NCI-H748 treated with DMSO at 0.1 percent for 48 hours (cell line): Measurements from ENCODE around the gene CD151.

Source experiments
- DNase-seq: peaks from one replicate; lab custom pipeline; 2025; lab: John Stamatoyannopoulos, UW

CD151 gene

GRCh38 chr11:843086-843734 lies 10.5 kb downstream of the CD151 start:
- DNase-seq, result no peak

- no peak for DNase-seq
Observed at GRCh38 chr11:843818-844692, 11.3 kb downstream of the CD151 start.

DNA sequence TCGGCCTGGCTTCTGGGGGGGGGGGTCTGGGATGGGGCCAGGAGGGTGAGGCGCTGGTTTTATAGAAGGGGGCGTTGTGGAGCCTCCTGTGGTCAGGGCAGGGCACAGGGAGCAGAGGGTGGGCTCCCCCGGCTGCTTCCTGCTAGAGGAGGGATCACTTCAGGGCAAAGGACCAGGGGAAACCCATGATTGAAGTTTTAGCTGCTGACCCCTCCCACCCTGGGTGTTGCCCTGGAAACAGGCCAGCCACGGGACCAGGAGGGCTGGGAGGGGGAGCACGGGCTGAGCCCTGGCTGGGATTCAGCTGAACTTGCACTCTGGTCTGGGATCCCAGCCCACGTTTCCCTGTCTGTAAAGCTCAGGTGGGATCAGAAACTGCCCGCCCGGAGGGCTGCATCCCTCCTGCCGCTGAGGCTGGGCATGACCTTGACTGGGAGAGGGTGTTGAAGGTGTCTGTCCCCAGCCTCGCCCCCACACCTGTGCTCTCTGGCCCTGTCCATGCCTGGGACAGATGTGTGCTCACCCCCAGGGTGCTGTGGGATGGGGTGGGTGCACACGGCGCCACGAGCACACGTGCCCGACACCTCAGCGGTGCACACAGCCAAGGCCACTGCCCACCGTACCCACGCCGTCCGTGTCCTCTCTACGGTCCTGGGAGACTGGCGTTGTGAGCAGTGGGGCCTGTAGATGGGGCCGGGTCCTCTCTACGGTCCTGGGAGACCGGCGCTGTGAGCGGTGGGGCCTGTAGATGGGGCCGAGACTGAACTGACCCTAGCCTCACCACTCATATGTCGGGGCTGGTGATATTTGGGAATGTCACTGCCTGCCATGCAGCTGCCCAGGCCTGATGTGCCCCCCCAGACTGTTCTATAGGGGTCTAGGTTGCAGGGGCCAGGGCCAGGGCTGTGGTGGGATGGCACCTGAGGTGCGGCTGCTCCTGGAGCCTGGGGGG lies 12.2 kb downstream of the CD151 start:
- no peak for DNase-seq

DNA sequence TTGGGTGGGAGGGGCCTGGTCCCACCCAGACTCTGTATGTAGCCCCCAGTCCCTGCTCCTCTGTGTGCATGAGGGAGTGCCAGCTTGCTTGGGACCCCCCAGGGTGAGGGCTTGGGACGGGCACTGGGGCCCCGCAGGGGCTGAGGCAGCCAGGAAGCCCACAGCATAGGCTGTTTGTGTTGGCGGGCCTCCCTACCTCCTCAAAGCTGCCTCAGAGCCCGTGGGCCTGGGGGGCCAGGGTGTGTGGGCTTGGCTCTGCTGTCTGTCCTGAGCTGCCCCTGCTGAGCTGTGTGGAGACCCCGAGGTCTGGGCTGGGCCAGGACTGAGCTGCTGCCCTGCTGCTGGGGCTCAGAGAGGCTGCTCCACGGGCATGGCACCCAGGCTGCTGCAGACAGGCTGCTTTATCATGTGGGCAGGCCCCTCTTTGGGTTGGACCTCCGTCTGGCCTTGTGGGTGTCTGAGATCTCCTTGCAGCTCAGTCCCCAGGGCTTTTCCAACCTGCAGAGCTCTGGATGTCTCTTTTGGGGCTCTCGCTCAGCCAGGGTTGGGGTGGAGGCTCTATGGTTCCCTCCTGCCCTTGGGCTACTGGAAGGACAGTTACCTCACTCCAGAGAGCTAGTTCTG lies 13.2 kb downstream of the CD151 start:
- DNase-seq, result no peak

DNA sequence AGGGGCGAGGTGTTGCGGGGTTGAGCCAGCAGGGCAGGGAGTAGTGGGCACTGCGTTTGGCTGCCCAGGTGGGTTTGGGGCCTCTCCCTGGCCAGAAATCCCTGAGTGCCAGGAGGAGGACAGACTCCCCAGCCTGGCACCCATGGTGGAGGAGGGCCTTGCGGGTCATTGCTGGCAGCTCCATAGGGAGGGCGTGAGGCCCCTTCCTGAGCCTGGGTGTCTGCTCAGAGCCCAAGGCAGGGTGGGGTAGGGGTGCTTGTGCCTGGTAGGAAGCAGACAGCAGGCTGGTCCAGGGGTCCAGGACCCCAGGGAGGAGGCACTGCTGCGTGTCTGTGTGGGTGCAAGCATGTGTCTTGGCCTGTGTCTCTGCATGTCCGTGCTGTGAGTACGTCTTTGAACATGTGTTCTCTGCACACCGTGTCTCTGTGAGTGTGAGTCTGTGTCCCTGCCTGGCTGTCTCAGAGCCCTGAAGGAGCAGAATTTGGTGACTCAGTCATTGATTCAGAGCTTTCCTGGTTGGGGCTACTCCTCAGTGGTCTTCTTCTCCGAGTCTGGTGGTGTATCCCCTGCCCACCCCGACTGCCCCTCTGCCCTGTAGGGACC lies 13.8 kb downstream of the CD151 start:
- no peak for DNase-seq

DNA sequence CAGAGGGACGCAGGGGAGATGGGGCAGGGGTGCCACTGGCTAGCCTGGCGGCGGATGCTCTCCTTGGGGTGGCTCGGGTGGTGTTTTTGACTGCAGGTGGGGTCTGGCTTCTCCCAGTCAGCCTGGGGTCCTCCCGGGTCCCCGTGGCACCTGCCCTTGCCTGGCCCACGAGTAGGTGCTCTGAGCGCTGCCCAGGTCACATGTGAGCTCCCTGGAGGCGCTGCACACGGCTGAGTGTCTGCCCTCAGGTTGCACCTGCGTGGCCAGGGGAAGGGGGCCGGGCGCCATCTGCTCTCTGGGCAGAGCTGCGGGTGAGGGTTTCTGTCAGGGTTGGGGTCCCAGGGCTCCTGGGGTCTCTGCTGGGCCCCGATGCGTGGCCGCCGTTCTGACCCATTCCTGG lies 15.1 kb downstream of the CD151 start:
- no peak for DNase-seq

DNA sequence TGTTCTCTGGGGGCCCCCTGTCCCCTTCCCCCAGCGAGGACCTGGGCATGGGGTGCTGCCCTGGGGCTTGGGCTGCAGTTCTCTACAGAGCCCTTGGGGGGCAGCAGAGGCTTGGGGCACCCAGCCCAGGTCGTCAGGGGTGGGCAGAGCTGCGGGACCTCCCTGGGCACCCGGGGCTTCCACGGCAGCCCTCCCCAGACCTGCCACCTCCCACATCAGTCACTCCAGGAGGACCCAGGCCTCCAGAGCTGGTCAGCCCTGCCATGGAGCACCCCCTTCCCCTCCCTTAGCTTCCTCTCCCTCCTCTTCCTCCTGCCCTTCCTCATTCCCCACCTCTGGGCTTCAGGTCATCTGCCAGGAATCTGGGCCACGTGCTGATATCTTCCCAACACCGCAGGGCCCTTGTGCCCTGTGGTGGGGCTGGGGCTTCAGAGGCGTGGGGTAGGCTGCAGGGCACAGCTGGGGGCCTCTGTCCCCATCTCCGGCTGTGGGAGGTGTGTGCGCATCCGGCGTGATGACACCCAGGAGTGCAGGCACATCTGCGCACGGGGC lies 15.7 kb downstream of the CD151 start:
- no peak for DNase-seq

DNA sequence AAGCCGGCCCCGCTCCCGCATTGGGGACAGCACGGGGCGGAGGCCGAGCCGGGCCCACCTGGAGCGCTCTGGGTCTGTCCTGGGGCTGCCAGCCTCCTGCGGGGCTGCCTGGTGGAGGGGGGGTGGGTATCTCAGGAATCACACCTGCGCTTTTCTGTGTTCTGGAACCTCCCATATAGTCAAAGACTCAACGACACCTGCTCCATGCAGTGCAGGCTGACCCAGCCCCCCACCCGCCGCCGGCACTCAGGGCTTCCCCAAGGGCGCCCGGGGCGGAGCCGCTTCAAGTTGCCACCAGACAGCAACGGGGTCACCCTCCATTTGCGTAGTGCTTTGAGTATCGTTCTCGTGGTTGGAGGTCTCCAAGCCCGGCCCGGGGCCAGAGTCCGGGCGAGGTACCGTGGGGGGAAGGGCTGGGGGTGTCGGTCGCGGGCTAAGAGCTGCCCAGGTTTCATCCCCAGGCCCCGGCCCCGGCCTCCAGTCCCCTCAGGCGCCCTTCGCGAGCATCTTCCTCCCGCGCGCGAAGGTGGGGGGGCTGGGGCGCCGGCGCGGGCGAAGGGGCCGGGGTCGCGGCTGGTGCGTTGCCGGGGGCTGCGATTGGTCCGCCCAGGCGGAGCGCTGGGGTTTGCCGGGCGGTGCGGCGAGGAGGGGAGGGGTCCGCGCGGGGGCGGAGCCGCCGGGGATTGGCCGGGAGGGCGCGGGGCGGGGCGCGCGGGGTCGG lies 16.5 kb downstream of the CD151 start:
- peak; percentile 33 for DNase-seq

DNA sequence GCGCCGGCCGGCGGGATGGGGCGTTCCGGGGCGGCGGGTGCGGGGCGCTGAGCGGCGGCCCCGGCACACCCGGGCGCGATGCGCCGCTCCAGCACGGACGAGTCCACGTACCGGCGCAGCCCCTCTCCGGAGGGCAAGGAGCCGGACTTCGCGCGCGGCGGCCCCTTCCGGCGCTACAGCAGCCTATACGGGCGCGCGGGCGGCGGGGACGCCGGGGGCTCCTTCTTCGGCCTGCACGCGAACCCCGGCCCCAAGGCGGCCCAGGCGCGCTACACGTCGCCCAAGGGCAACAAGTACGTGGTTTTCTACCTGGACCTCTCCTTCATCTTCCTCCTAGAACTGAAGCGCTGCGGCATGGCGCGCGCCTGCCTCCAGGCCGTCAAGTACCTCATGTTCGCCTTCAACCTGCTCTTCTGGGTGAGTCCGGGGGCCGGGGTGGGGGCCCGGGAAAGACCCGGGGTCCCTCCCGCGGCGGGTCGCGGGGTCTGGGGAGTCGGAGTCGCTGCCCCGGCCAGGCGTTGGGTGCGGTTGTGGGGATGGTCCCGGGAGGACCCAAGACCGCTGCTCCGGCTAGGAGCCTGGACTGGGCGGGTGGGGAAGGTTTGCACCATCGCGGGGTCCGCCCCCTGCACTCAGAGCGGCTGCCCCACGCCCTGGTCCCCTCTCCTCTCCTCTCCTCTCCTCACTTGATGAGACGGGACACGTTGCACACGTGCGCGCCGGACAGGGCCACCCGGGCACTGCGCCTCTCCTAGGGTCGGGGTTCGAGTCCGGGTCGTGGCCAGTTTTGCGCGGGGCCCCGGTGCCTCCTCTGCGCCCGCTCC lies 17.4 kb downstream of the CD151 start:
- no peak for DNase-seq

DNA sequence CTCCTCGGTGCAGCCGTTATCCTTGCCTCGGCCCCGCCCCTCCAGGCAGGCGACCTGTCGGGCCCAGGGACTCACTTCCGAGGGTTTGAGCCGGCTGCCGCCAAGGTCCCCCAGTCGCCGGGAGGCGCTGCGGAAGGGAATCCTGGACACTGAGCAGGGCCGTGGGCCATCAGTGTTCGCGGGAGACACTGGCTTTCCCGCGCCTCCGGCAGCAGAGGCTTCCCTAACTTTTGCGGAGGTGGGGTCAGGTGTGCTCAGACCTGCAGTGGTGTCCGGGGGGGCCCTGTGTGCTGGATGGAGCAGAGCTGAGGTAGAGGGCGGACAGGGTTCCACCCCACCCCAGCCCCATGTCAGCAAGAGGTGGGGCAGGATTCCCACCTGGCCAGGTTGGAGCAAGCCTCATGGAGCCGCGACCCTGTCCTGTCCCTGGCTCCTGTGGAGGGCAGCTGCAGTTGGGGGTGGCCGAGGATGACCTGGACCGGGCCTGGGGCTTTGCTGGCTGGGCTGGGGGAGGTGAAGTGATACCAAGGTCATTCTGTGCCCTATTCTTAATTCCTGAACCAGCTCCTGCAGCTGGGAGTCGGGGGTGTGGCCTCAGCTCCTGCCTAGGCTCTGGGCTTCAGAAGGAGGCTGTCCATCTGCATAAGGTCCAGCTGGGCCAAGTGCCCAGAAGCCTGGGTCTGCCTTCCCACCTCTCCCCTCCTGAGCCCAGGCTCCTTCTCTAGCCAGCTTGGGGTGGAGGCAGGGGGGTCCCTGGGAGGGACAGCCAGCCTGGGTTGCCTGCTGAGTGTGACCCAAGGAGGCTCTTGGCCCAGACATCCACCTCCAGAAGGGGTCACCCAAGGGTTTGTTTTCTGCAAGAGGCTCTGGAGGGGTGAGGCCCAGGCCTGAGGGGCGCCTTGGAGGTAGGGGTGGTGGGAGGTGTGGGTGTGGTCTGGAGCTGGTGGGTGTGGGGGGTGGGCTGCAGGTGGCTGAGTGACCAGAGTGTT lies 18.3 kb downstream of the CD151 start:
- no peak for DNase-seq

DNA sequence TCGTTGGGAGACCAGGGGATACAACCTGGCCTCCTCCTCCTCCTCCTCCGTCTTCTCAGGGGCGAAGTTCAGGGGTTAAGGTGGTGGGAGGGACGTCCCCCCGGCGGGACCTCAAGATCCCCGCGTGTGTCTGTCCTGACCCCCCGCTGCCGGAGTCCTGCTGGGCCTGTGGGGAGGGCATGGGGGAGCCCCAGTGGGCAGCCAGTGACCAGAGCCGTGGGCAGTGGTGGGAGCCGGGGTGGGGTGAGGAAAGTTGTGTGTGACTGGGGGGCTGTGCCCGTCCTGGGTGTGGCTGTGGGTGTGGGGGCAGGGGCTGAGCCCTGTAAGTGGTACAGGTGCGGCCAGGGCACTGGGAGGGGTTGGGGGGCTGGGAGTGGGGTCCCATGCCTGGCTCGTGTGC lies 20.0 kb downstream of the CD151 start:
- DNase-seq, result no peak

DNA sequence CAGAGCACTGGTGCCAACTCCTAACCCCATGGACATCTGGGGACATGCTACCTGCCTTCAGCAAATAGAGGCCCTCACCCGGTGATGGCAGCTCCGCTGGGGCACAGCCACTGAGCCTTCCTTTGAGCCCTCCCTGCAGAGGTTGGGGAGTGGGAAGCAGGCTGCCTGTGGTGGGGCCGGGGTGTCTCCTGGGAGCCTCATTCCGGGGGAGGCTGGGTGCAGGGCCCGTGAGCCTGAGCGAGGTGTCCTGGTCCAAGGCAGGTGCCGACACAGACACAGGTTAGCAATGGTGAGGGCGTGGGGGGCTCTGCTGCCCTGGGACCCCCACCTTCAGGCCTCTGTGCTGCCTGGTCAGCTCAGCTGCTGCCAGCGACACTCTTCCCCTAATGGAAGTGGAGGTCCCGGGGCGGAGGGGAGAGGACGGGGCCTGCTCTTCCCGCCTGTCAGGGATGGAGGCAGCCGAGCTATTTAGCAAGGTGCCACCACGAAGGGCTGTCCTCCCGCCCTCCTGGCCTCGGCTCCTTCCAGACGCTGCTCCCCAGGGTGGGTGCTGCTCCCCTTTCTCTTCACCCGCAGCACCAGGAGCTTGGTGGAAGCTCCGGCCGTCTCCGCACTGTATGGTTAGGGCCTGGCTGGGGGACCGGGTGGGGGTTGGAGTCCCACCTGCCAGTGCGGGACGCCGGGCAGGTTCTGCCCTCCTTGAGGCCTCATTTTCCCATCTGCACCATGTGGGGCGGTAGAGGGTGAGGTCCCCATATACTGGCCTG lies 21.1 kb downstream of the CD151 start:
- no peak for DNase-seq

DNA sequence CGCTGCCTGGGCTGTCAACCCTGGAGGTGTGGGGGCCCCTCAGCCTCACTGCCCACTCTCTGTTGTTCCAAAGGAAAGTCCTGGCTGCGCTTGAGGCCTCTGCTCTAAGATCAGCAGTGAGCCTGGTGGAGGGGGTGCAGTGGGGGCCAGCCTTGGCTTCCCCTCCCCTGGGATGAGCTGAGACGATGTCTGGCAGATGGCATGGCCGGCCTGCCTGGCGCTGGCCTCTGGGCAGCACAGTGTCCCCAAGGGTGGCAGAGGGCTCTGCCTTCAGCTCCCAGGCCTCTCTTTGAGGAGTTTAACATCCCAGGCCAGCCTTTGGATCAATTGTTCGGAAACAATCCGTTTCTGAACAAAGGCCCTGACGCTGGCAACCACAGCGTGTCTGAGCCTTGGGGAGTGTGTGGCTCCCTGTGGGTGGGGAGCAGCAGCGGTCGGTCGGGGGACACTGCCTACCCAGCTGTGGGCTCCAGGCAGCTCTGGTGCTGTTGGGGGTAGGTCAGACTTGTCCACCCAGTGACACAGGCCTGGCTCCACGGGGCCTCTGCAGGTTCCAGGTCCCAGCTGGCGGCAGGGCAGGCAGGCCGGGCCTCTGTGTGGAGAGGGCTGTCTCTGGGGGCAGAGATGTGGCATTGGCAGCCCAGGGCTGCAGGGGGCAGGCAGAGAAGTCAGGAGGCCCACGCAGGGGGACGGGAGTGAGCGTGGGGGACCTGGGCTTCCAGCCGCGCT lies 22.0 kb downstream of the CD151 start:
- no peak for DNase-seq

- DNase-seq, result no peak
Observed at GRCh38 chr11:855330-855674, 22.6 kb downstream of the CD151 start.

GRCh38 chr11:855796-856195 lies 23.0 kb downstream of the CD151 start:
- no peak for DNase-seq

GRCh38 chr11:856397-856796 lies 23.6 kb downstream of the CD151 start:
- DNase-seq, result no peak
